ENCODE data around the gene ROGDI. TPM values are rescaled to one million over a fixed set of nuclear protein-coding genes. Genes with fewer than 3 reads are reported as not detected.

Gene ROGDI, protein sequence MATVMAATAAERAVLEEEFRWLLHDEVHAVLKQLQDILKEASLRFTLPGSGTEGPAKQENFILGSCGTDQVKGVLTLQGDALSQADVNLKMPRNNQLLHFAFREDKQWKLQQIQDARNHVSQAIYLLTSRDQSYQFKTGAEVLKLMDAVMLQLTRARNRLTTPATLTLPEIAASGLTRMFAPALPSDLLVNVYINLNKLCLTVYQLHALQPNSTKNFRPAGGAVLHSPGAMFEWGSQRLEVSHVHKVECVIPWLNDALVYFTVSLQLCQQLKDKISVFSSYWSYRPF
- total RNA-seq = 10 to 100 TPM; 16.4 to 35.8 (median 31.6) TPM

GRCh38 chr16:4801962-4802658, at the start of gene ROGDI:
ROGDI (minus strand) TSS chr16:4802633; CDS start chr16:4802571, 62 bp downstream.
- 0% methylated on average over 3 of the region's 70 CpGs for WGBS, 2 donors
- peak; percentile 49 for DNase-seq
- no peaks in the 10 kb centered on the region for H3K27me3 ChIP-seq
- no peaks in the 10 kb centered on the region for H3K9me3 ChIP-seq
- intact Hi-C loops (cut with DNase I) = no loop called here
- H3K4me1 ChIP-seq = peaks cover 20 to 34% (median 23%) of the 10 kb centered on the region in 3 donors
- peak in 3 of 4 donors; percentile 34 to 77 (median 66) for TF ChIP-seq POLR2A (IDR thresholded peaks at IDR 0.05)
- TF ChIP-seq, protein P1, sequence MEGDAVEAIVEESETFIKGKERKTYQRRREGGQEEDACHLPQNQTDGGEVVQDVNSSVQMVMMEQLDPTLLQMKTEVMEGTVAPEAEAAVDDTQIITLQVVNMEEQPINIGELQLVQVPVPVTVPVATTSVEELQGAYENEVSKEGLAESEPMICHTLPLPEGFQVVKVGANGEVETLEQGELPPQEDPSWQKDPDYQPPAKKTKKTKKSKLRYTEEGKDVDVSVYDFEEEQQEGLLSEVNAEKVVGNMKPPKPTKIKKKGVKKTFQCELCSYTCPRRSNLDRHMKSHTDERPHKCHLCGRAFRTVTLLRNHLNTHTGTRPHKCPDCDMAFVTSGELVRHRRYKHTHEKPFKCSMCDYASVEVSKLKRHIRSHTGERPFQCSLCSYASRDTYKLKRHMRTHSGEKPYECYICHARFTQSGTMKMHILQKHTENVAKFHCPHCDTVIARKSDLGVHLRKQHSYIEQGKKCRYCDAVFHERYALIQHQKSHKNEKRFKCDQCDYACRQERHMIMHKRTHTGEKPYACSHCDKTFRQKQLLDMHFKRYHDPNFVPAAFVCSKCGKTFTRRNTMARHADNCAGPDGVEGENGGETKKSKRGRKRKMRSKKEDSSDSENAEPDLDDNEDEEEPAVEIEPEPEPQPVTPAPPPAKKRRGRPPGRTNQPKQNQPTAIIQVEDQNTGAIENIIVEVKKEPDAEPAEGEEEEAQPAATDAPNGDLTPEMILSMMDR (IDR thresholded peaks at IDR 0.05) = no peak
- peak within 1 kb of the TSS; percentile 92 to 94 (median 93) for H3K27ac ChIP-seq
- H3K36me3 ChIP-seq = peaks cover 0 to 57% (median 9%) of the 10 kb centered on the region in 3 donors
- peak within 1 kb of the TSS; percentile 61 to 96 (median 78) for H3K4me3 ChIP-seq

GRCh38 chr16:4850211-4850610, 47.8 kb upstream of the ROGDI start:
- Histone ChIP-seq H3K9me3 (no peaks in the 10 kb centered on the region), H3K27me3 (no peaks in the 10 kb centered on the region), H3K4me1 (peaks cover 26 to 69% (median 53%) of the 10 kb centered on the region in 3 donors), H3K4me3 (peak overlapping the region in 1 of 4 donors; percentile 12), H3K27ac (no peak overlapping the region), H3K36me3 (peaks cover 0 to 28% (median 7%) of the 10 kb centered on the region in 3 donors)
- TF ChIP-seq, protein P1 (IDR thresholded peaks at IDR 0.05) = no peak
- no peak for TF ChIP-seq POLR2A (IDR thresholded peaks at IDR 0.05)
- WGBS, 2 donors = 56 to 66% methylated on average over 3 of the region's 3 CpGs
- no peak for DNase-seq
- intact Hi-C loops (cut with DNase I) = no loop called here

- Histone ChIP-seq H3K4me3 (peak overlapping the region; percentile 82 to 93 (median 84)), H3K27ac (peak overlapping the region; percentile 96 to 99 (median 98)), H3K9me3 (no peaks in the 10 kb centered on the region), H3K4me1 (peaks cover 27 to 73% (median 53%) of the 10 kb centered on the region in 3 donors), H3K36me3 (peaks cover 14 to 28% (median 17%) of the 10 kb centered on the region in 3 donors), H3K27me3 (no peaks in the 10 kb centered on the region)
- no peak for DNase-seq
- TF ChIP-seq POLR2A (IDR thresholded peaks at IDR 0.05) = no peak
- TF ChIP-seq, protein P1 (IDR thresholded peaks at IDR 0.05) = peak in 1 of 6 experiments; percentile 14
- WGBS, 2 donors = 0 to 2% methylated on average over 13 to 32 of the region's 83 CpGs
- intact Hi-C loops (cut with DNase I) = loop anchor here (5.0 kb wide), 1 partner anchor 99 kb away; no protein-coding TSS in a partner anchor
Measured at GRCh38 chr16:4847774-4848587, 45.5 kb upstream of the ROGDI start.

GRCh38 chr16:4846901-4847773, 44.7 kb upstream of the ROGDI start, which contains the start of the genes GLYR1 and UBN1:
GLYR1 (minus strand) TSS chr16:4847288; CDS start chr16:4847265, 23 bp downstream.
UBN1 (plus strand) TSS chr16:4847481; CDS start chr16:4852918, 5,437 bp downstream.
- peak within 1 kb of the TSS; percentile 96 to 99 (median 98) for H3K27ac ChIP-seq

More at GRCh38 chr16:4846901-4847773, 44.7 kb upstream of the ROGDI start, which contains the start of the genes GLYR1 and UBN1:
- peak; percentile 95 for DNase-seq
- Histone ChIP-seq H3K36me3 (peaks cover 21 to 33% (median 22%) of the 10 kb centered on the region in 3 donors), H3K9me3 (no peaks in the 10 kb centered on the region), H3K4me3 (peak within 1 kb of the TSS; percentile 82 to 93 (median 84)), H3K27me3 (no peaks in the 10 kb centered on the region), H3K4me1 (peaks cover 27 to 64% (median 44%) of the 10 kb centered on the region in 3 donors)
- intact Hi-C loops (cut with DNase I) = loop anchor here (5.0 kb wide), 1 partner anchor 100 kb away; no protein-coding TSS in a partner anchor
- TF ChIP-seq, protein P1 (IDR thresholded peaks at IDR 0.05) = peak in 1 of 6 experiments; percentile 13
- peak in 3 of 4 donors; percentile 74 to 88 (median 85) for TF ChIP-seq POLR2A (IDR thresholded peaks at IDR 0.05)
- WGBS, 2 donors = 0% methylated on average over 30 of the region's 126 CpGs; no CpG with 5 or more reads in 1 of the 2 donors

All from esophagus squamous epithelium (tissue), 5 donors.